CD4-positive, alpha-beta memory T cell (primary cell): ENCODE data around the gene AGBL4. TPM values are rescaled to one million over a fixed set of nuclear protein-coding genes. Genes with fewer than 3 reads are reported as not detected.

Experiments
- CTCF ChIA-PET: fragments of 350-600 bp; sonication (Branson Sonifier 250); formaldehyde crosslinking; loops from one replicate; lab custom pipeline; 2021; ENCODE audit warnings: inconsistent platforms; ENCODE audit not compliant: partially characterized antibody; lab: Charles Lee
- POLR2A ChIA-PET: fragments of 350-600 bp; sonication (Branson Sonifier 250); formaldehyde crosslinking; loops from one replicate; lab custom pipeline; 2021; ENCODE audit not compliant: partially characterized antibody; lab: Charles Lee
- DNase-seq, 5 donors: peaks; one replicate each; pipeline versions ENCODE4 v3.0.0 to v3.0.0-alpha.2; 2020 to 2022; ENCODE audit warnings: mixed read lengths in 1 of 5
- H3K27ac ChIP-seq: one replicate; pipeline ENCODE4 v1.7.0; 2013; ENCODE audit warnings: low read depth, low read length
- H3K27me3 ChIP-seq: 2 replicates; pipeline ENCODE4 v1.7.0; 2013; ENCODE audit warnings: mild to moderate bottlenecking, low read length, moderate library complexity; ENCODE audit not compliant: insufficient read depth
- H3K36me3 ChIP-seq: 2 replicates; pipeline ENCODE4 v1.7.0; 2013; ENCODE audit warnings: mild to moderate bottlenecking, low read length, moderate library complexity; ENCODE audit not compliant: insufficient read depth
- H3K4me1 ChIP-seq: 2 replicates; pipeline ENCODE4 v1.7.0; 2013; ENCODE audit warnings: mild to moderate bottlenecking, low read length, moderate library complexity; ENCODE audit not compliant: insufficient read depth
- H3K4me3 ChIP-seq, 2 donors: one replicate each; pipeline ENCODE4 v1.7.0; 2013; ENCODE audit warnings: low read length in 2 of 2, mild to moderate bottlenecking in 1 of 2
- H3K9me3 ChIP-seq, 2 donors: one replicate each; pipeline ENCODE4 v1.7.0; 2013; ENCODE audit warnings: low read length in 2 of 2, control low read depth in 1 of 2; ENCODE audit not compliant: control insufficient read depth in 1 of 2
- H3K27ac Mint-ChIP-seq, 7 donors: one replicate each; pipeline ENCODE4 v1.8.0; 2020 to 2021; ENCODE audit warnings: mixed read lengths in 7 of 7, mild to moderate bottlenecking in 6 of 7, inconsistent platforms in 3 of 7, moderate library complexity in 3 of 7
- H3K27me3 Mint-ChIP-seq, 2 donors: one replicate each; pipeline ENCODE4 v1.8.0; 2020 to 2021; ENCODE audit warnings: mixed read lengths in 2 of 2
- H3K36me3 Mint-ChIP-seq, 2 donors: one replicate each; pipeline ENCODE4 v1.8.0; 2020 to 2021; ENCODE audit warnings: mixed read lengths in 2 of 2, inconsistent platforms in 1 of 2, mild to moderate bottlenecking in 1 of 2
- H3K4me1 Mint-ChIP-seq, 4 donors: one replicate each; pipeline ENCODE4 v1.8.0; 2020 to 2021; ENCODE audit warnings: mixed read lengths in 4 of 4, mild to moderate bottlenecking in 1 of 4
- H3K4me3 Mint-ChIP-seq, 8 donors: one replicate each; pipeline ENCODE4 v1.8.0; 2020 to 2021; ENCODE audit warnings: mixed read lengths in 8 of 8, mild to moderate bottlenecking in 7 of 8, moderate library complexity in 6 of 8, inconsistent platforms in 3 of 8
- H3K9me3 Mint-ChIP-seq, 8 donors: one replicate each; pipeline ENCODE4 v1.8.0; 2020 to 2021; ENCODE audit warnings: mixed read lengths in 8 of 8, mild to moderate bottlenecking in 5 of 8, inconsistent platforms in 3 of 8, moderate library complexity in 1 of 8
- intact Hi-C: fragments of 100-400 bp; cut with micrococcal nuclease; formaldehyde crosslinking; loops from one replicate; pipeline ENCODE4 v1.15.1; 2023
- polyA plus RNA-seq, 2 donors: library from polyadenylated mRNA; unstranded; fragments of 300-500 nt; fragmentation: Illumina TruSeq; gene quantifications; one replicate each; pipeline ENCODE4 v1.2.3, GENCODE V29; 2021
- total RNA-seq, 2 experiments: library from RNA; stranded (reverse); gene quantifications; one replicate each; pipeline ENCODE4 v1.2.3, GENCODE V29; 2021

Gene AGBL4
- total and polyA plus RNA-seq, 4 experiments from 2014 or later: not detected

DNA sequence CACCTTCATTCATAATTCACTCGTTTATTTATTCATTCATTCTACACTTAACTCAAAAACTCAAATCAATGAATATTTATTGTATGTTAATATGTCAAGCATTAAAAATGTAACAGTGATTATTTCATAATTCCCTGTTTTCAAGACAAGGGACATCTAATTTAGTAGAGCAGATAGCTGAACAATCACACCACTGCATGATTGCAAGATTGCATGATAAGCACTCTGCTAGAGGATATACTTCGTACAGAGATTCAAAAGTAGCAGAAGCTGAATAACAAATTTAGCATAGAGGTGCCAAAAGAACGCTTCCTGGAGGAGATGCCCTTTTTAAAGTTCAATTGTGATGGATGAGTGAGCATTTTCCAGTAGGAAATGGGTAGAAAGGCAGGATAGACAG, 1056.4 kb downstream of the AGBL4 start:
- ChIA-PET POLR2A (no interaction called here), CTCF (no interaction called here)
- Histone ChIP-seq H3K27me3 (no peaks in the 10 kb centered on the region), H3K36me3 (no peaks in the 10 kb centered on the region), H3K4me3 (no peak overlapping the region), H3K4me1 (no peaks in the 10 kb centered on the region), H3K9me3 (no peaks in the 10 kb centered on the region), H3K27ac (no peak overlapping the region)
- Mint-ChIP-seq H3K27me3 (peaks cover 0 to 3% of the 10 kb centered on the region in 2 donors), H3K4me3 (no peak overlapping the region), H3K9me3 (peaks cover 0 to 2% (median 0%) of the 10 kb centered on the region in 8 donors), H3K27ac (no peak overlapping the region), H3K36me3 (no peaks in the 10 kb centered on the region), H3K4me1 (no peaks in the 10 kb centered on the region)
- no peak for DNase-seq
- intact Hi-C loops: no loop called here

DNA sequence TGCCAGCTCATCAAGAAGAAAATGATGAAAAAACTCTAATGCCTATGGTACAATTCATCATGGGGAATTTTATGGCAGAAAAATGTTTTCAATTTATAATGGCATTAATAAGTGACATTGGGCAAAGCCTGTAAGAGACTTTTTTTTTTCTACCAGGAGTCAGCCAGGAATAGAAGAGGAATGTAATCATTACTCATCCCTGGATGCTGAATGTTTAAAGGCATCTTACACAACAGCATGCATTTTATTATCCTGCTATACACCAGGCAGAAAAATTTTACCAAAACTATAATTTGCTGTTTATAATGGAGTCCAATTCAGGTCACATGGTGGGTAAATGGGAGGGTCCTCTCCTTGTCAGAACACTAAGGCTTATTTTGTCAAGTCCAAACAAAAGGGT, 1057.2 kb downstream of the AGBL4 start:
- H3K4me1 Mint-ChIP-seq: no peaks in the 10 kb centered on the region
- Histone ChIP-seq H3K27ac (no peak overlapping the region), H3K36me3 (no peaks in the 10 kb centered on the region), H3K4me3 (no peak overlapping the region), H3K9me3 (no peaks in the 10 kb centered on the region), H3K27me3 (no peaks in the 10 kb centered on the region), H3K4me1 (no peaks in the 10 kb centered on the region)
- H3K27ac Mint-ChIP-seq: no peak overlapping the region
- no peaks in the 10 kb centered on the region for H3K36me3 Mint-ChIP-seq
- intact Hi-C loops: no loop called here
- ChIA-PET CTCF (no interaction called here), POLR2A (no interaction called here)
- H3K4me3 Mint-ChIP-seq: no peak overlapping the region
- peaks cover 0 to 2% (median 0%) of the 10 kb centered on the region in 8 donors for H3K9me3 Mint-ChIP-seq
- no peak for DNase-seq
- H3K27me3 Mint-ChIP-seq: peaks cover 0 to 3% of the 10 kb centered on the region in 2 donors

DNA sequence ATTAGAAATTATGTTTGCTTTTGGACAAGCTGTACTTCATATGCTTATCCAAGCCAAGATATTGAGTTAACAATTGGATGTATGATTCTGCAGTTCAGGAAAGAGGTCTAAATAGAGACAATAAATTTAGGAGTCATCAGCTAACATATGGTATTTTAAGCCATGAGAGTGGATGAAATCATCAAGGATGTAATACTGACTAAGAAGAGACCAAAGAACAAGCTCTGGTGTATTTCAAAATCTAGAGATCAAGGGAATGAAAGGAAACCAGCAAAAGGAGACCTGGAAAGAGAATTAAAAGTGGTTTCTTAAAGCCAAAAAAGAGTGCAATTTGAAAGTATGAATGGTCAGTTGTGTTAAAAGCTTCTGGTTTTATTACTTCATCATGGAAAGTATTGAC, 1063.4 kb downstream of the AGBL4 start:
- ChIA-PET POLR2A (no interaction called here), CTCF (no interaction called here)
- H3K9me3 ChIP-seq: no peaks in the 10 kb centered on the region
- Mint-ChIP-seq H3K36me3 (no peaks in the 10 kb centered on the region), H3K27me3 (peaks cover 0 to 3% of the 10 kb centered on the region in 2 donors), H3K9me3 (peaks cover 0 to 3% (median 0%) of the 10 kb centered on the region in 8 donors), H3K27ac (no peak overlapping the region), H3K4me3 (no peak overlapping the region), H3K4me1 (no peaks in the 10 kb centered on the region)
- no peak overlapping the region for H3K27ac ChIP-seq
- no peaks in the 10 kb centered on the region for H3K36me3 ChIP-seq
- DNase-seq: no peak
- no peak overlapping the region for H3K4me3 ChIP-seq
- intact Hi-C loops: no loop called here
- H3K27me3 ChIP-seq: no peaks in the 10 kb centered on the region
- H3K4me1 ChIP-seq: no peaks in the 10 kb centered on the region

DNA sequence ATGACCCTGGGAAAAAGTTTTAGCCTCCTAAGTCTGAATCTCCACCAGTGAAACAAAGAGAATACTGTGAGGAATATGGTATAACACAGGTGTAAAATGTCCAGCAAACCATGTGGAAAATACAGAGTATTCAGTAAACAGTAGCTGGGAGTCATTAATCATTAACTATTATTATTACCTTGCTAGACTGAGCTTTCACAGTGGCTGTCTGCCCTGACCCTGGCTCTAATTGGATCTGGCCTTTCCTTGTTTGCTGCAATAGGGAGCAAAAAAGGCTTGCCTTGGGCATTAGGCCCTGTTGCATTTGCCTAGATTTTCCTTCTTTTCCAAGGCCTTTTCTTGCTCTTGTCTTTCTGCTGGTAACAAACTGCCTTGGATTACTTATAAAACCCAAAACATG, 1068.0 kb downstream of the AGBL4 start:
- intact Hi-C loops: no loop called here
- no peak overlapping the region for H3K4me3 ChIP-seq
- no peak overlapping the region for H3K27ac Mint-ChIP-seq
- POLR2A ChIA-PET: no interaction called here
- H3K4me1 ChIP-seq: no peaks in the 10 kb centered on the region
- no peaks in the 10 kb centered on the region for H3K36me3 ChIP-seq
- no peak overlapping the region for H3K27ac ChIP-seq
- no peaks in the 10 kb centered on the region for H3K4me1 Mint-ChIP-seq
- peaks cover 0 to 7% (median 0%) of the 10 kb centered on the region in 8 donors for H3K9me3 Mint-ChIP-seq
- no peaks in the 10 kb centered on the region for H3K27me3 ChIP-seq
- no peaks in the 10 kb centered on the region for H3K36me3 Mint-ChIP-seq
- CTCF ChIA-PET: no interaction called here
- H3K9me3 ChIP-seq: no peaks in the 10 kb centered on the region
- no peak overlapping the region for H3K4me3 Mint-ChIP-seq
- DNase-seq: no peak
- peaks cover 0 to 3% of the 10 kb centered on the region in 2 donors for H3K27me3 Mint-ChIP-seq

DNA sequence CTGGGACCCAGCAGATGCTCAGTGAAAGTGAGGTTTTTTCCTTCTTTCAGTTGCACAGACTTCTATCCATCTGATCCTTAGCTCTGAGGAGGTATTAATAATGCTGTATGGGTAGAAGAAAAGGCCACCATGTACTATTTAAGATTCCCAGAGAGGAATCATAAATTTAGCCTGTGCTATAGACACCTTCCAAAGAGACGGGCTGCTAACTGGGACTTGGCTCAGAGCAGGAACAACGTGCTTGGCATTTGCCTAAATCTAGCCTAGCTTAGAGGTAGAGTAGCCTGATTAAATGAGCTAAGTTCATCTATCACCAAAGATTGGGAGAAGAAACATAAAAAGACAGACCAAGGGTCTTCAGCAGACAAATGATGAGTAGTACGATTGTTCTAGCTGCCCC, 1070.1 kb downstream of the AGBL4 start:
- Histone ChIP-seq H3K36me3 (no peaks in the 10 kb centered on the region), H3K4me3 (no peak overlapping the region), H3K27me3 (no peaks in the 10 kb centered on the region), H3K27ac (no peak overlapping the region), H3K4me1 (no peaks in the 10 kb centered on the region), H3K9me3 (no peaks in the 10 kb centered on the region)
- ChIA-PET POLR2A (no interaction called here), CTCF (no interaction called here)
- intact Hi-C loops: no loop called here
- no peaks in the 10 kb centered on the region for H3K36me3 Mint-ChIP-seq
- no peak overlapping the region for H3K4me3 Mint-ChIP-seq
- no peaks in the 10 kb centered on the region for H3K4me1 Mint-ChIP-seq
- H3K9me3 Mint-ChIP-seq: peaks cover 0 to 7% (median 0%) of the 10 kb centered on the region in 8 donors
- H3K27me3 Mint-ChIP-seq: no peaks in the 10 kb centered on the region
- H3K27ac Mint-ChIP-seq: no peak overlapping the region
- DNase-seq: no peak

DNA sequence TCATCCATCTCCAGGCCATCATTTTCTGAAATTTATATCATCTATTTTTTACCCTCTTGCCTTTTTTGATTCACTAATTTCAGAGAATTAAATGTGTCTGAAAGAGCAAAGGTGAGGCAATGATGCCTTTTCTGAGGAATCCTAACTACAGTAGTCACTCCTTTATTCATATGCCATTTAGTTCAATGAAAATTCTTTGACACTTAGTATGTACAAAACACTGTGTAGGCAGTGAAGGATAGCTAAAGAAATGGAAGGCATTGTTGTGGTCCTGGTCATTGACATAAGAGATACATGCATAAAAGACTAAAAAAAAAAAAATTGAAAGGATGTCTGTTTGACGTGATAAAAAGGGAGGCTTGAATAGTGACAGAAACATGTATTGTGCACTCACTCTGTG, 1075.2 kb downstream of the AGBL4 start:
- H3K4me3 Mint-ChIP-seq: no peak overlapping the region
- CTCF ChIA-PET: no interaction called here
- H3K27me3 ChIP-seq: no peaks in the 10 kb centered on the region

DNA sequence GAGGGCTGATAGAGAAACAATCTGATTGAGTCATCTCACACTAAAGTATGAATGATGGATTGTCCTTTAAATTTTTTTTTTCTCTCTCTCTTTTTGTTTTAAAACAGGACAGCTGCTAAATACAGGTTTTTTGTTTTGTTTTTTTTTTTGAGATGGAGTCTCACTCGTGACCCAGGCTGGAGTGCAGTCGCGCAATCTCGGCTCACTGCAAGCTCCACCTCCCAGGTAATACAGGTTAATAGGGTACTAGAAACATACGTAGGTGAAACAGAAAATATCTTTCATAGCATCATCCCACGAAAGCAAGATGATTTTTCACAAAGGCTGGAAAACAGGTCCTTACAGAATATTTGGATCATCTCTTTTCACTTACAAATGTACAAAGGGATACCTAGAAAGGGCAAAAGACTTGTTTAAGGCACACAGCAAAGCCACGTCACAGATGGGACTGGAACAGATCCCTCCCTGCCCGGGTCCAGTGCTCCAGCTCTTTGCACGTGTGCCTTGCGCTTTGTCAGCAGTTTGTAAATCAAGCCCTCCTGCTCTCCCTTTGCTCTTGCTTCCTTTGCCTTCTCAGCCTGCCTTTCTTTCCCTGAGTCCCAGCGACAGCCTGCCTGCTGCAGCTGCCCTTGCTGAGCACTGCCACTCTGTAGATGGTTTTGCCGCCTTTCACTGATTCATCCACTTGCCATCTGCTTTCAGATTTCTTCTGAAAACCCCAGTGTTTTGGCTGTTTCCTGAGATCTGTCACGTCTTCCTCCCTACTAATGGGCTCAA, 1075.8 kb downstream of the AGBL4 start:
- H3K4me3 ChIP-seq: no peak overlapping the region
- no peaks in the 10 kb centered on the region for H3K4me1 ChIP-seq
- H3K9me3 Mint-ChIP-seq: peaks cover 0 to 5% (median 0%) of the 10 kb centered on the region in 8 donors
- no peak overlapping the region for H3K27ac ChIP-seq
- no peak overlapping the region for H3K4me3 Mint-ChIP-seq
- H3K36me3 Mint-ChIP-seq: no peaks in the 10 kb centered on the region
- H3K4me1 Mint-ChIP-seq: no peaks in the 10 kb centered on the region
- POLR2A ChIA-PET: no interaction called here
- H3K27ac Mint-ChIP-seq: no peak overlapping the region
- H3K9me3 ChIP-seq: no peaks in the 10 kb centered on the region
- no peak for DNase-seq
- H3K27me3 Mint-ChIP-seq: no peaks in the 10 kb centered on the region
- CTCF ChIA-PET: no interaction called here
- intact Hi-C loops: no loop called here
- H3K27me3 ChIP-seq: no peaks in the 10 kb centered on the region
- no peaks in the 10 kb centered on the region for H3K36me3 ChIP-seq

More for the DNA sequence above, 1075.2 kb downstream of the AGBL4 start:
- Histone ChIP-seq H3K4me3 (no peak overlapping the region), H3K4me1 (no peaks in the 10 kb centered on the region), H3K36me3 (no peaks in the 10 kb centered on the region), H3K9me3 (no peaks in the 10 kb centered on the region), H3K27ac (no peak overlapping the region)
- H3K27me3 Mint-ChIP-seq: no peaks in the 10 kb centered on the region
- H3K9me3 Mint-ChIP-seq: peaks cover 0 to 5% (median 0%) of the 10 kb centered on the region in 8 donors
- no peaks in the 10 kb centered on the region for H3K4me1 Mint-ChIP-seq
- intact Hi-C loops: no loop called here
- H3K27ac Mint-ChIP-seq: no peak overlapping the region
- no peak for DNase-seq
- H3K36me3 Mint-ChIP-seq: no peaks in the 10 kb centered on the region
- POLR2A ChIA-PET: no interaction called here
